Keratinocyte (primary cell): ENCODE data around the gene ZNRF4. TPM values are rescaled to one million over a fixed set of nuclear protein-coding genes. Genes with fewer than 3 reads are reported as not detected.

Source experiments
- DNase-seq: peaks from one replicate; pipeline ENCODE4 v3.0.0-alpha.2; 2011; ENCODE audit warnings: low read depth, missing footprints, low spot score
- FAIRE-seq: peaks from 2 replicates; lab custom pipeline; 2011; peaks lifted over from hg19 to GRCh38; lab: Jason Lieb, UNC
- H2AFZ ChIP-seq: 2 replicates; pipeline ENCODE4 v1.6.0; 2012; ENCODE audit warnings: low read length, control low read depth, inconsistent platforms; ENCODE audit not compliant: control insufficient read depth
- H3K27ac ChIP-seq: 2 replicates; pipeline ENCODE4 v1.5.1; 2011; ENCODE audit warnings: low read length; ENCODE audit not compliant: control insufficient read depth, insufficient read depth
- H3K27me3 ChIP-seq: 3 replicates; pipeline ENCODE4 v1.6.0; 2011; ENCODE audit warnings: low read length; ENCODE audit not compliant: control insufficient read depth, insufficient read depth; ENCODE audit errors: extremely low read depth
- H3K36me3 ChIP-seq, 2 experiments: 2 replicates in 1 of 2; 3 replicates in 1 of 2; pipeline ENCODE4 v1.5.1; 2011; ENCODE audit warnings: low read length in 2 of 2, mild to moderate bottlenecking in 1 of 2; ENCODE audit not compliant: control insufficient read depth in 2 of 2, insufficient read depth in 2 of 2; ENCODE audit errors: extremely low read depth in 1 of 2
- H3K4me1 ChIP-seq: 3 replicates; pipeline ENCODE4 v1.5.1; 2011; ENCODE audit warnings: low read length; ENCODE audit not compliant: control insufficient read depth, insufficient read depth; ENCODE audit errors: extremely low read depth
- H3K4me2 ChIP-seq: 3 replicates; pipeline ENCODE4 v1.6.0; 2011; ENCODE audit warnings: low read depth, low read length; ENCODE audit not compliant: control insufficient read depth, insufficient read depth; ENCODE audit errors: extremely low read depth
- H3K4me3 ChIP-seq, 3 experiments: fragments of 200-600 bp in 1 of 3; sonication (generic) in 1 of 3; 2 replicates in 2 of 3; 3 replicates in 1 of 3; pipeline ENCODE4 v1.5.1; 2011 to 2016; ENCODE audit warnings: low read length in 3 of 3, mild to moderate bottlenecking in 3 of 3, control low read depth in 2 of 3, inconsistent platforms in 1 of 3, low read depth in 1 of 3, mixed read lengths in 1 of 3, mixed run types in 1 of 3, moderate library complexity in 1 of 3; ENCODE audit not compliant: control insufficient read depth in 2 of 3, insufficient read depth in 2 of 3; ENCODE audit errors: extremely low read depth in 1 of 3
- H3K79me2 ChIP-seq: 2 replicates; pipeline ENCODE4 v1.6.0; 2012; ENCODE audit warnings: low read length; ENCODE audit not compliant: control insufficient read depth, insufficient read depth
- H3K9ac ChIP-seq: 3 replicates; pipeline ENCODE4 v1.6.0; 2011; ENCODE audit warnings: low read length; ENCODE audit not compliant: control insufficient read depth, insufficient read depth; ENCODE audit errors: extremely low read depth
- H3K9me1 ChIP-seq: 3 replicates; pipeline ENCODE4 v1.6.0; 2011; ENCODE audit warnings: low read length; ENCODE audit not compliant: control insufficient read depth, insufficient read depth; ENCODE audit errors: extremely low read depth
- H3K9me3 ChIP-seq: 2 replicates; pipeline ENCODE4 v1.5.1; 2012; ENCODE audit warnings: low read depth, low read length; ENCODE audit not compliant: control insufficient read depth
- H4K20me1 ChIP-seq: 3 replicates; pipeline ENCODE4 v1.6.0; 2011; ENCODE audit warnings: low read length; ENCODE audit not compliant: control insufficient read depth, insufficient read depth; ENCODE audit errors: extremely low read depth
- CTCF ChIP-seq, 3 experiments: IDR thresholded peaks in 1 of 3; conservative IDR thresholded peaks in 1 of 3; optimal IDR thresholded peaks in 1 of 3; 2 replicates in 2 of 3; 3 replicates in 1 of 3; pipeline versions ENCODE3 to v1.5.1; 2011; ENCODE audit warnings: low read length in 3 of 3, mild to moderate bottlenecking in 3 of 3, moderate library complexity in 2 of 3, control low read depth in 1 of 3, inconsistent platforms in 1 of 3; ENCODE audit not compliant: insufficient read depth in 2 of 3; ENCODE audit errors: extremely low read depth in 1 of 3
- EZH2 ChIP-seq: IDR thresholded peaks from one replicate; pipeline ENCODE4 v1.6.1; 2012; ENCODE audit warnings: inconsistent platforms, mild to moderate bottlenecking, low read length, moderate library complexity
- dilution Hi-C: fragments of 300-500 bp; cut with MboI; formaldehyde crosslinking; loops from one replicate; pipeline ENCODE4 v1.7.0; 2020; ENCODE audit warnings: low sequenced_read_pairs; ENCODE audit not compliant: extremely low pct_ligation_motif_present
- polyA plus RNA-seq, 5 experiments: library from polyadenylated mRNA; depleted of rRNA in 3 of 5; stranded (reverse) in 3 of 5; stranded (forward) in 1 of 5; unstranded in 1 of 5; fragments of >200 nt; gene quantifications; 1 replicate in 1 of 5; 2 replicates in 3 of 5; 3 replicates in 1 of 5; pipeline versions ENCODE4 v1.2.1 to v1.2.3, GENCODE V29; 2011 to 2012; ENCODE audit warnings: missing spikeins in 2 of 5, low read depth in 1 of 5, low replicate concordance in 1 of 5

The ZNRF4 gene
- polyA plus RNA-seq, 1 donor (not counting 4 experiments of a cell fraction or from before 2014, with no cell fraction given) = not detected

DNA sequence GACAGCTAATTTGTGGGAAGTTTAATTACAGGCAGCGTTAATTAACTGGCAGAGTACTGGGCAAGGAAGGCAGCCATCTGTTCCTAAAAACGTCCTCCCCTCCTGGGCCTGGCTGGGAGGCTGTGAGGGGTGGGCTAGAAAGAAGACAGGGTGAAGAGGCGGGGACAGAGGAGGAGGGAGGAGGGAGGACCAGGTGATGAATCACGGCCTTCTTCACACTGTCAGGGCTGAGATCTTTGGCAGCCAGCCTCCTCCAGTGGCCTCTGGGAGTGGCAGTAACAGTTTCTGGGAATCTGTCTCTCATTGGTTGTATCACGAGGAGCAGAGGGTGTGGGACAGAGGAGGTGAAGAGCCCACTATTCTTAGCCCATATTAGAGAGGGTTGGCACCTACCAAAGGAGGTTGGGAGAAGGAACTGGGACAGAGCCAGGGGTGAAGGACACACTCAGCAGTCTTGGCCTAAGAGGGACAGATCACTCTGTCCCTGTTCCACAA lies 9.6 kb upstream of the ZNRF4 start:
- no peaks in the 10 kb centered on the region for H3K9me3 ChIP-seq
- peak; percentile 57 for FAIRE-seq
- no peaks in the 10 kb centered on the region for H3K36me3 ChIP-seq
- TF ChIP-seq CTCF (optimal IDR thresholded peaks at IDR 0.05 in 1 of 3, IDR thresholded peaks at IDR 0.05 in 1 of 3, conservative IDR thresholded peaks at IDR 0.05 in 1 of 3; ENCODE audit: extremely low read depth in 1 of 3, insufficient read depth in 2 of 3, low read length in 3 of 3) = no peak
- no peak for TF ChIP-seq EZH2
- no peak overlapping the region for H2AFZ ChIP-seq
- DNase-seq = no peak
- peaks cover 18% of the 10 kb centered on the region for H3K27me3 ChIP-seq
- no peak overlapping the region for H3K4me2 ChIP-seq
- H3K27ac ChIP-seq = no peak overlapping the region
- H3K79me2 ChIP-seq = no peaks in the 10 kb centered on the region
- H3K9ac ChIP-seq = no peak overlapping the region
- dilution Hi-C loops = no loop called here
- H3K4me3 ChIP-seq = no peak overlapping the region
- no peaks in the 10 kb centered on the region for H3K9me1 ChIP-seq
- H4K20me1 ChIP-seq = no peaks in the 10 kb centered on the region
- H3K4me1 ChIP-seq = no peaks in the 10 kb centered on the region

DNA sequence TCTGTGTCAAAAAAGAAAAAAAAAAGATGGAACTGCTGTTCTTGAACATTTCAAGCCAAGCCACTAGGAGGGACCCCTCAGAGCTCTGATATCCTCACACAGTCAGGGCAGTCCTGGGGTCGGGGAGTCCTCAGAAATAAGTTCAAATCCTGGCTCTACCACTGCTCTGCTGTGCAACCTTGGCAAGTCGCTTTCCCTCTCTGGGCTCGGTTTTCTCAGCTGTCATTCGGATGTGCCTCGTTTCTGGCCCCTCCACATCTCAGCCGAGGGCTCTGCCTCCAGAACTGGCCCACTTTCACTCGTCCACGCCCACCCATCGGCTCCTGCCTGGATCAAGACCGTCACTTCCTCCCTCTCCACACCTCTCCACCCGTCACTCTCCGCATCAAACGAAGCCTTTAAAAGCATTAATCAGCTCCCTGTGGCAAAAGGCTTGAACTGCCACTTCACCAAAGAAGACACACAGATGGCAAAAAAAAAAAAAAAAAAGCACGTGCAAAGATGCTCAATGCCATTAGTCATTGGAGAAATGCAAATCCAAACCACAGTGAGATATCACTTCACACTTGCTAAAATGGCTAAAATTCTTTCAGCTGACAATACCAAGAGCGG lies 7.4 kb upstream of the ZNRF4 start:
- H2AFZ ChIP-seq = no peak overlapping the region
- H3K4me2 ChIP-seq = no peak overlapping the region
- TF ChIP-seq EZH2 = no peak
- TF ChIP-seq CTCF (optimal IDR thresholded peaks at IDR 0.05 in 1 of 3, IDR thresholded peaks at IDR 0.05 in 1 of 3, conservative IDR thresholded peaks at IDR 0.05 in 1 of 3; ENCODE audit: extremely low read depth in 1 of 3, insufficient read depth in 2 of 3, low read length in 3 of 3) = peak in 1 of 3 experiments; percentile 9
- dilution Hi-C loops = no loop called here
- H3K27me3 ChIP-seq = peaks cover 30% of the 10 kb centered on the region
- no peak overlapping the region for H3K27ac ChIP-seq
- H3K4me3 ChIP-seq = no peak overlapping the region
- no peak for FAIRE-seq
- no peaks in the 10 kb centered on the region for H3K4me1 ChIP-seq
- H3K9me1 ChIP-seq = no peaks in the 10 kb centered on the region
- no peaks in the 10 kb centered on the region for H3K36me3 ChIP-seq
- DNase-seq = no peak
- no peak overlapping the region for H3K9ac ChIP-seq
- H4K20me1 ChIP-seq = no peaks in the 10 kb centered on the region
- no peaks in the 10 kb centered on the region for H3K9me3 ChIP-seq
- no peaks in the 10 kb centered on the region for H3K79me2 ChIP-seq
